ENCODE results near the gene COBL. TPM values are rescaled to one million over a fixed set of nuclear protein-coding genes. Genes with fewer than 3 reads are reported as not detected.

The COBL gene
- total RNA-seq, 2 donors from 2014 or later = 66.1 to 75.7 TPM

- ATAC-seq (peak; percentile 80), DNase-seq (peak; percentile 59 to 83)
Measured at GRCh38 chr7:51263631-51264484, 52.8 kb downstream of the COBL start.

GRCh38 chr7:51262796-51263531 is 53.6 kb downstream of the COBL start:
- DNase-seq = no peak
- intact Hi-C loops (cut with DNase I, micrococcal nuclease) = no loop called here
- ATAC-seq = peak; percentile 0

More at GRCh38 chr7:51263631-51264484, 52.8 kb downstream of the COBL start:
- intact Hi-C loops (cut with DNase I, micrococcal nuclease) = no loop called here

- ATAC-seq (peak; percentile 28), DNase-seq (peak; percentile 37 to 55)
- intact Hi-C loops (cut with DNase I, micrococcal nuclease) = no loop called here
Measured at GRCh38 chr7:51261950-51262795, 54.4 kb downstream of the COBL start.

- ATAC-seq = peak; percentile 6
- DNase-seq = no peak
- intact Hi-C loops (cut with DNase I, micrococcal nuclease) = no loop called here
Measured at GRCh38 chr7:51261117-51261835, 55.3 kb downstream of the COBL start.

- ATAC-seq (no peak), DNase-seq (no peak)
- intact Hi-C loops (cut with DNase I, micrococcal nuclease) = no loop called here
Measured at GRCh38 chr7:51260516-51260915, 56.1 kb downstream of the COBL start.

- intact Hi-C loops (cut with DNase I, micrococcal nuclease) = no loop called here
- DNase-seq (no peak), ATAC-seq (no peak)
Measured at GRCh38 chr7:51259766-51260165, 56.8 kb downstream of the COBL start.

- ATAC-seq (peak; percentile 21), DNase-seq (no peak)
- intact Hi-C loops (cut with DNase I, micrococcal nuclease) = no loop called here
Measured at GRCh38 chr7:51256916-51257315, 59.7 kb downstream of the COBL start.

GRCh38 chr7:51256209-51256781 is 60.3 kb downstream of the COBL start:
- DNase-seq (peak; percentile 32 to 51), ATAC-seq (peak; percentile 88)
- intact Hi-C loops (cut with DNase I, micrococcal nuclease) = no loop called here

GRCh38 chr7:51255536-51256208 is 60.9 kb downstream of the COBL start:
- ATAC-seq (no peak), DNase-seq (no peak)
- intact Hi-C loops (cut with DNase I, micrococcal nuclease) = no loop called here

GRCh38 chr7:51255036-51255435 is 61.6 kb downstream of the COBL start:
- ATAC-seq (no peak), DNase-seq (no peak)
- intact Hi-C loops (cut with DNase I, micrococcal nuclease) = no loop called here

GRCh38 chr7:51253157-51253556 is 63.5 kb downstream of the COBL start:
- no peak for ATAC-seq
- intact Hi-C loops (cut with DNase I, micrococcal nuclease) = no loop called here
- DNase-seq = no peak

- DNase-seq (no peak), ATAC-seq (peak; percentile 86)
- intact Hi-C loops (cut with DNase I, micrococcal nuclease) = no loop called here
Measured at GRCh38 chr7:51251290-51251689, 65.3 kb downstream of the COBL start.

GRCh38 chr7:51250512-51250911 is 66.1 kb downstream of the COBL start:
- intact Hi-C loops (cut with DNase I, micrococcal nuclease) = no loop called here
- DNase-seq (no peak), ATAC-seq (peak; percentile 53)

GRCh38 chr7:51249991-51250390 is 66.6 kb downstream of the COBL start:
- intact Hi-C loops (cut with DNase I, micrococcal nuclease) = no loop called here

GRCh38 chr7:51249187-51249945 is 67.2 kb downstream of the COBL start:
- intact Hi-C loops (cut with DNase I, micrococcal nuclease) = no loop called here
- no peak for DNase-seq

More at GRCh38 chr7:51249991-51250390, 66.6 kb downstream of the COBL start:
- DNase-seq (no peak), ATAC-seq (peak; percentile 57)

GRCh38 chr7:51246258-51247245 is 70.1 kb downstream of the COBL start:
- intact Hi-C loops (cut with DNase I, micrococcal nuclease) = no loop called here
- DNase-seq (no peak), ATAC-seq (no peak)

More at GRCh38 chr7:51249187-51249945, 67.2 kb downstream of the COBL start:
- ATAC-seq = peak; percentile 27

Data from left colon (tissue), 2 donors.